K562 (cell line): Measurements from ENCODE around the gene PIH1D1. TPM values are rescaled to one million over a fixed set of nuclear protein-coding genes. Genes with fewer than 3 reads are reported as not detected.
A peak's percentile ranks its signal among the peaks of the same experiment; 100 is the strongest.

ENCODE experiments used
- ARID4B ChIP-seq: sonication (generic); formaldehyde crosslinking; IDR thresholded peaks from 2 replicates; pipeline ENCODE4 v1.8.0; 2022; ENCODE audit warnings: mild to moderate bottlenecking, missing genetic modification reagents
- DEAF1 ChIP-seq: fragments of 450-650 bp; formaldehyde crosslinking; IDR thresholded peaks from 2 replicates; pipeline ENCODE4 v1.4.0; 2020; ENCODE audit warnings: mild to moderate bottlenecking, moderate library complexity
- ESRRB ChIP-seq: fragments of 250-450 bp; sonication (Bioruptor Pico); IDR thresholded peaks from 2 replicates; pipeline ENCODE4 v1.5.0; 2020; ENCODE audit warnings: mild to moderate bottlenecking, moderate library complexity, borderline replicate concordance
- MAX ChIP-seq: sonication (generic); formaldehyde crosslinking; IDR thresholded peaks from 2 replicates; pipeline ENCODE4 v1.9.0; 2022; ENCODE audit warnings: mild to moderate bottlenecking, missing genetic modification reagents
- PHTF2 ChIP-seq: fragments of 250-450 bp; sonication (Bioruptor Pico); IDR thresholded peaks from 2 replicates; pipeline ENCODE4 v1.5.0; 2021; ENCODE audit warnings: mild to moderate bottlenecking
- SP2 ChIP-seq: IDR thresholded peaks from 2 replicates; pipeline ENCODE4 v1.6.1; 2011; ENCODE audit warnings: mild to moderate bottlenecking, low read depth, low read length, moderate library complexity; ENCODE audit not compliant: poor library complexity, severe bottlenecking; ENCODE audit errors: extremely low read depth
- SREBF1 ChIP-seq: fragments of 150-350 bp; IDR thresholded peaks from 2 replicates; pipeline ENCODE4 v1.6.1; 2014; ENCODE audit warnings: antibody characterized with exemption, low read depth, low read length, borderline replicate concordance
- TSHZ1 ChIP-seq: fragments of 250-450 bp; sonication (Bioruptor Pico); IDR thresholded peaks from 2 replicates; pipeline ENCODE4 v1.4.0; 2020; ENCODE audit warnings: mild to moderate bottlenecking, moderate library complexity
- ZNF217 ChIP-seq: sonication (generic); formaldehyde crosslinking; IDR thresholded peaks from 2 replicates; pipeline ENCODE4 v1.8.0; 2022; ENCODE audit warnings: mild to moderate bottlenecking, missing genetic modification reagents
- ZNF592 ChIP-seq: fragments of 450-650 bp; IDR thresholded peaks from 2 replicates; pipeline ENCODE4 v1.6.1; 2017; ENCODE audit warnings: antibody characterized with exemption, mild to moderate bottlenecking
- polyA plus RNA-seq, 8 experiments: library from polyadenylated mRNA; depleted of rRNA in 4 of 8; stranded (reverse) in 5 of 8; unstranded in 3 of 8; fragments of >200 nt; fragmentation: Nextera tagmentation in 2 of 8; fragmentation: Illumina TruSeq in 1 of 8; extraction: Ambion mirVana in 2 of 8; extraction: Trizol in 1 of 8; gene quantifications; 2 replicates each; pipeline versions ENCODE4 v1.2.1 to v1.2.3, GENCODE V29; 2011 to 2014; ENCODE audit warnings: inconsistent platforms in 1 of 8, missing spikeins in 1 of 8
- total RNA-seq, 7 experiments: library from RNA; depleted of rRNA in 6 of 7; stranded (reverse); fragments of >200 nt in 6 of 7; fragmentation: Illumina TruSeq in 2 of 7; extraction: Trizol in 2 of 7; gene quantifications; 2 replicates each; pipeline versions ENCODE4 v1.2.1 to v1.2.3, GENCODE V29; 2011 to 2021; ENCODE audit warnings: low replicate concordance in 1 of 7

The PIH1D1 gene
- total and polyA plus RNA-seq, 9 of the 15 experiments (the other 6 are each of a cell fraction or from before 2014, with no cell fraction given), result 26.5 to 224 (median 137) TPM

- TF ChIP-seq ARID4B (CRISPR knock-in tag) (peak; percentile 39; the same call in 1 of the 2 replicates), ESRRB (CRISPR knock-in tag) (no peak), ZNF592 (no peak), ZNF217 (CRISPR knock-in tag) (no peak), SP2 (no peak), SREBF1 (0 out of 2 replicates have a peak, but pooled peaks have one; percentile 22), MAX (CRISPR knock-in tag) (no peak), TSHZ1 (CRISPR knock-in tag) (no peak), DEAF1 (CRISPR knock-in tag) (no peak), PHTF2 (no peak)
Observed at GRCh38 chr19:49451430-49452181, at the start of gene PIH1D1 (continued).
